Tibial nerve (tissue), 4 donors: Measurements from ENCODE around the gene BEST3. TPM values are rescaled to one million over a fixed set of nuclear protein-coding genes. Genes with fewer than 3 reads are reported as not detected.

ENCODE experiments used
- DNase-seq, 2 donors: peaks; one replicate each; pipeline ENCODE4 v3.0.0-alpha.2; 2019; ENCODE audit warnings: low spot score in 2 of 2
- H3K27ac ChIP-seq, 4 donors: fragments of 200-600 bp; sonication (generic) in 3 of 4; one replicate each; pipeline ENCODE4 v1.5.1; 2017 to 2019; ENCODE audit warnings: mild to moderate bottlenecking in 1 of 4
- H3K27me3 ChIP-seq, 2 donors: fragments of 200-600 bp; sonication (generic) in 1 of 2; one replicate each; pipeline versions ENCODE4 v1.5.1 to v1.6.0; 2017 to 2019
- H3K36me3 ChIP-seq, 3 donors: fragments of 200-600 bp; sonication (generic); one replicate each; pipeline ENCODE4 v1.5.1; 2018 to 2019
- H3K4me1 ChIP-seq, 4 donors: fragments of 200-600 bp; sonication (generic) in 3 of 4; one replicate each; pipeline ENCODE4 v1.5.1; 2017 to 2019
- H3K4me3 ChIP-seq, 4 donors: fragments of 200-600 bp; sonication (generic) in 3 of 4; one replicate each; pipeline ENCODE4 v1.5.1; 2017 to 2019; ENCODE audit warnings: mild to moderate bottlenecking in 1 of 4, moderate library complexity in 1 of 4
- H3K9me3 ChIP-seq, 4 donors: fragments of 200-600 bp; sonication (generic) in 3 of 4; one replicate each; pipeline ENCODE4 v1.5.1; 2017 to 2019
- CTCF ChIP-seq, 5 experiments: fragments of 200-600 bp in 3 of 5; fragments of 450-650 bp in 2 of 5; sonication (generic) in 3 of 5; IDR thresholded peaks; one replicate each; pipeline ENCODE4 v1.5.1; 2016 to 2019; ENCODE audit warnings: antibody characterized with exemption in 5 of 5, mild to moderate bottlenecking in 3 of 5, moderate library complexity in 2 of 5
- EP300 ChIP-seq, 2 donors: sonication (generic); formaldehyde crosslinking; IDR thresholded peaks; one replicate each; pipeline ENCODE4 v1.6.1; 2017; ENCODE audit warnings: antibody characterized with exemption in 2 of 2, mild to moderate bottlenecking in 1 of 2
- POLR2A ChIP-seq, 2 donors: fragments of 450-650 bp; IDR thresholded peaks; one replicate each; pipeline ENCODE4 v1.6.1; 2017; ENCODE audit warnings: antibody characterized with exemption in 2 of 2, mild to moderate bottlenecking in 2 of 2, moderate library complexity in 2 of 2
- WGBS, 2 donors: methylation state at CpG; one replicate each; pipeline ENCODE4 v1.1.5; 2018; 5-methylcytosine and 5-hydroxymethylcytosine counted together
- total RNA-seq, 4 donors: library from RNA; depleted of rRNA; stranded (reverse); fragments of >200 nt; gene quantifications; one replicate each; pipeline ENCODE4 v1.1.0, GENCODE V29; 2016

The BEST3 gene
- total RNA-seq, 4 donors from 2014 or later = not detected

DNA sequence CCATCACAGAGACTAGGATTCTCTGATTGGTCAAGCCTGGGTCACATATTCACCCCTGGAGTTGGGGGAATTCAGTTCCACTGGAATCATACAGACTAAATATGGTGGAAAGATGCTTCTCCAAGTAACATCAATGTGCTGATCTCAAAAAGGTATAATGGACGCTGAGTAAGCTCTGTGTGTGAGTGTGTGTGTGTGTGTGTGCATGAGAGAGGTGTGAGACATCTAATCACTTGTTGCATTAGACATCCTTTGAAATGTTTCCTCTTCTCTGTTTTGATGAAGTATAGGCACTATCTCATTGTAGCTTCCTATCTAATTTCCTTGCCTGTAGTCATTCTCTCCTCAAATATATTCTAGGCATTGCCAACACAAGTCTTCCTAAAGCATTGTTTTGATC is 34.5 kb upstream of the BEST3 start:
- no peak overlapping the region for H3K4me3 ChIP-seq
- TF ChIP-seq POLR2A (IDR thresholded peaks at IDR 0.05) (no peak), CTCF (IDR thresholded peaks at IDR 0.05) (no peak), EP300 (IDR thresholded peaks at IDR 0.05) (no peak)
- 73 to 76% methylated on average over 1 of the region's 1 CpG for WGBS, 2 donors
- H3K27me3 ChIP-seq = no peaks in the 10 kb centered on the region
- DNase-seq = no peak
- no peak overlapping the region for H3K27ac ChIP-seq
- H3K4me1 ChIP-seq = peaks cover 0 to 6% (median 0%) of the 10 kb centered on the region in 4 donors
- H3K36me3 ChIP-seq = no peaks in the 10 kb centered on the region
- no peaks in the 10 kb centered on the region for H3K9me3 ChIP-seq

- WGBS, 2 donors = 69 to 75% methylated on average over 1 of the region's 1 CpG
- DNase-seq = no peak
- Histone ChIP-seq H3K27ac (no peak overlapping the region), H3K9me3 (no peaks in the 10 kb centered on the region), H3K27me3 (no peaks in the 10 kb centered on the region), H3K4me3 (no peak overlapping the region), H3K36me3 (no peaks in the 10 kb centered on the region), H3K4me1 (no peaks in the 10 kb centered on the region)
- no peak for TF ChIP-seq CTCF (IDR thresholded peaks at IDR 0.05)
These were observed 33.0 kb upstream of the BEST3 start for GRCh38 chr12:69732088-69732487.

- DNase-seq = no peak
- Histone ChIP-seq H3K27ac (no peak overlapping the region), H3K27me3 (no peaks in the 10 kb centered on the region), H3K4me3 (no peak overlapping the region), H3K4me1 (no peaks in the 10 kb centered on the region), H3K9me3 (peaks cover 0 to 5% (median 0%) of the 10 kb centered on the region in 4 donors), H3K36me3 (no peaks in the 10 kb centered on the region)
- TF ChIP-seq CTCF (IDR thresholded peaks at IDR 0.05) (no peak), POLR2A (IDR thresholded peaks at IDR 0.05) (no peak), EP300 (IDR thresholded peaks at IDR 0.05) (no peak)
- 77 to 80% methylated on average over 4 of the region's 4 CpGs for WGBS, 2 donors
These were observed 27.8 kb upstream of the BEST3 start for GRCh38 chr12:69726922-69727321.

DNA sequence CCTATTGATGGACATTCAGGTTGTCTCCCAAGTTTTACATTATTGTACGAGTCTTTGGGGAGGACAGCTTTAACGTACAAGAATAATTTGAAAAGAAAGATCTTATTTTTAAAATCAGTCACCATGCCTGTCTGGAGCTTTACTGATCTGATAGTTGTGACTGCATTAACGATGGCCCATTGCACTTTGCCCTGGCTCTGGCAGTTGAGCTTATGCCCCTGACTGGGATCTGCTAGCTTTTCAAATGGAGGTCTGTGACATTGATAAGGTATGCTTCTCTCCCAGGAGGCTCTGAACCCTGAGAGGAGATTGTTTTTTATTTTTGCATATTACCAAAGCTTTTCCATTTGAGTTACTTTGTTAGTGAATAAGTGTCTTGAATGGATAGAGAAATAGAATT is 21.6 kb upstream of the BEST3 start:
- no peak for TF ChIP-seq POLR2A (IDR thresholded peaks at IDR 0.05)
- TF ChIP-seq CTCF (IDR thresholded peaks at IDR 0.05) = no peak
- TF ChIP-seq EP300 (IDR thresholded peaks at IDR 0.05) = no peak
- Histone ChIP-seq H3K4me1 (no peaks in the 10 kb centered on the region), H3K27me3 (no peaks in the 10 kb centered on the region), H3K27ac (no peak overlapping the region), H3K4me3 (no peak overlapping the region), H3K36me3 (no peaks in the 10 kb centered on the region), H3K9me3 (peaks cover 0 to 5% (median 0%) of the 10 kb centered on the region in 4 donors)
- WGBS, 2 donors = 73 to 85% methylated on average over 3 of the region's 3 CpGs
- no peak for DNase-seq

GRCh38 chr12:69719336-69720316 is 20.5 kb upstream of the BEST3 start:
- DNase-seq = no peak
- Histone ChIP-seq H3K36me3 (no peaks in the 10 kb centered on the region), H3K27me3 (no peaks in the 10 kb centered on the region), H3K4me3 (no peak overlapping the region), H3K27ac (no peak overlapping the region), H3K9me3 (peaks cover 0 to 3% (median 0%) of the 10 kb centered on the region in 4 donors), H3K4me1 (no peaks in the 10 kb centered on the region)
- no peak for TF ChIP-seq CTCF (IDR thresholded peaks at IDR 0.05)
- no peak for TF ChIP-seq POLR2A (IDR thresholded peaks at IDR 0.05)
- TF ChIP-seq EP300 (IDR thresholded peaks at IDR 0.05) = no peak
- 65 to 84% methylated on average over 1 of the region's 1 CpG for WGBS, 2 donors
